Stimulated activated CD8-positive, alpha-beta memory T cell treated with anti-CD3 and anti-CD28 coated beads, Interleukin-7, amount 100 ng/mL, for 1 hour (primary cell): ENCODE data around the gene SEMA3D.
"Not testable (repeated sequence)": the region's sequence is repeated elsewhere in the genome, so short reads cannot be mapped to it uniquely, and the experiment has no call there.

ENCODE experiments used
- DNase-seq, 2 donors: peaks; one replicate each; pipeline ENCODE4 v3.0.0-alpha.2; 2020; ENCODE audit warnings: low read depth in 2 of 2

SEMA3D gene

GRCh38 chr7:84997626-84998025 lies 189.2 kb downstream of the SEMA3D start:
- DNase-seq = no peak

DNA sequence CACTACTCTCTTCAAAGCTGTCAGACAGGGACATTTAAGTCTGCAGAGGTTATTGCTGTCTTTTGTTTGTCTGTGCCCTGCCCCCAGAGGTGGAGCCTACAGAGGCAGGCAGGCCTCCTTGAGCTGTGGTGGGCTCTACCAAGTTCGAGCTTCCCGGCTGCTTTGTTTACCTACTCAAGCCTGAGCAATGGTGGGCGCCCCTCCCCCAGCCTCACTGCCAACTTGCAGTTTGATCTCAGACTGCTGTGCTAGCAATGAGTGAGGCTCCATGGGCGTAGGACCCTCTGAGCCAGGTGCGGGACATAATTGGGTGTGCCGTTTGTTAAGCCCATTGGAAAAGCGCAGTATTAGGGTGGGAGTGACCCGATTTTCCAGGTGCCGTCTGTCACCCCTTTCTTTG lies 193.9 kb downstream of the SEMA3D start:
- DNase-seq = not testable (repeated sequence)

GRCh38 chr7:84985073-84985784 lies 201.6 kb downstream of the SEMA3D start:
- no peak for DNase-seq

- no peak for DNase-seq
Observed at GRCh38 chr7:84982199-84982598, 204.7 kb downstream of the SEMA3D start.

- DNase-seq = no peak
Observed at GRCh38 chr7:84981055-84981976, 205.5 kb downstream of the SEMA3D start.

DNA sequence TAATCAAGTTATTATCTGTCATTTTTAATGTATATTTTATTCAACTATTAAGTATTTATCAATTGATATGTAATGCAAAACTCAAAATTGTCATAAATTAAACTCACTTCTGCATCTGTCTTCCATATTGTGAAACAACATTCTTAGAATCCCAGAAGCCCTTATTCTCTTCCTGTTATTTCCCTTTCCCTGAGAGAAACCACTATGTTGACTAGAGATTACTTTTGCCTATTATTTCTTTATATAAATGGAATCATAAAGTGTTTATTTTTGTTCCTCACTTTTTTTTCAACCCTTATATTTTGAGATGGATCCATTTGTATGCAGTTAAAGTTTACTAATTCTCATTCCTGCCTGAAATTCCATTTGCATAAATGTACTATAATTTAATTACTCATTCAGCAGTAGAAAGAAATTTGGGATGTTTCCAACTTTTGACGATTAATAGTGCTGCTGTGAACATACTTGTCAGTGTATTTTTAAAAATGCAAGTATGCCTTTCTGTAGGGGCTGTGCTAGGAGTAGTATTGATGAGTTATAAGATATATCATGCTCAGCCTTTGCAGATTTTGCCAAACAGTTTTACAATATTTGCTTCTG lies 211.2 kb downstream of the SEMA3D start:
- DNase-seq = no peak

- no peak for DNase-seq
Observed at GRCh38 chr7:84971360-84971759, 215.5 kb downstream of the SEMA3D start.

- no peak for DNase-seq
Observed at GRCh38 chr7:84970670-84971069, 216.2 kb downstream of the SEMA3D start.

- DNase-seq = no peak
Observed at GRCh38 chr7:84953234-84953633, 233.6 kb downstream of the SEMA3D start.

DNA sequence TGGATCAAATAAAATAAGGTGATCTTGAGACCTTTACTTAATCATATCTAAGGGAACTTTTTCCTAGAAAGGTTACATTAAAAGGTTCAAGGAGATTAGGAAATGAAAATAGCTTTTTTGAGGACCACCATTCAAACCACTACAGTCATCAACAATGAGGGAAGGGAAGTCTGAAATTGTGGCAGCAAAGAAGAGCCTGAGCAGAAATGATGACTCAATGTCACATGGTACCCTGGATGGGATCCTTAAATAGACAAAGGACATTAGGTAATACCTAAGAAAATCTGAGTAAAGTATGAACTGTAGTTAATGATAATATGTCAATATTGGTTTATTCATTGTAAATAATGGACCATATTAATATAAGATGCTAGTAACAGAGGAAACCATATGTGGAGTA lies 236.0 kb downstream of the SEMA3D start:
- no peak for DNase-seq

DNA sequence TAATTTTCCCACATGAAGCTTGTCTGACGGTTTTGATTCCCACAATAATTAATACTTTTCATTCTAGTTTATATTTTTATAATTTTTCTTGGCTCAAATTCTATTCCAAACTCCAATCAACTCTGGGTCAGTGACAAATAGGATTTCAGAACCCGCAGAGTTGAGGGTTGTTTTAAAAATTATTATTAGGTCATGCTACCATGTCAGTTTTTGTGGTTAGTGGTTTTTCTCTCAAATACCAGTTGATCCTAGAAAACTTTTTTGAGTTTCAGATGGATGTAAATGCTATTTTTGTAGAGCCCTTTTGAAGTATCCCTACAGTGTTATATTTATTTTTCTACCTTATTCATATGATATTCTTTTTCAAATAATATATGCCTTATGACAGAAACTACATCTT lies 237.4 kb downstream of the SEMA3D start:
- no peak for DNase-seq

GRCh38 chr7:84949067-84949466 lies 237.8 kb downstream of the SEMA3D start:
- no peak for DNase-seq

- DNase-seq = no peak
Observed at GRCh38 chr7:84948634-84949033, 238.2 kb downstream of the SEMA3D start.

DNA sequence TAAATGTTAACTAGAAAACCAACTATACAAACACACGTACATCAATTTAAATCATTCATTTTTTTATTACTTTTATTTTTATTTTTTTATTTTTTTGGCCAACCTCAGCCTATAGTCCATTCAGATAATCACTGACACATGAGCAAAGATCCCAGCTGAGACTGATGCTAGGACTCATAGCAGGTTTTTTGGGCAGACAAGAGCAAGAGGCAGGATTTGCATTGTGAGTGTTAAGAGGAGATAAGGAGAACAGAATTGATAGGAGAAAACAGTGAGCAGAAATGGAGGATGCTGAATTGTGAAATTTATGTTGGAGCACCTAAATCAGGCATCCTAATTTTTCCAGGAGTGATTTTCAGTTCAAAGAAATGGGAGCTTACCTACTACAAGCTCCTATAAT lies 240.3 kb downstream of the SEMA3D start:
- no peak for DNase-seq
